Measurements from ENCODE around the gene GTPBP6.
"Not testable (repeated sequence)": the region's sequence is repeated elsewhere in the genome, so short reads cannot be mapped to it uniquely, and the experiment has no call there.

GTPBP6 gene

DNA sequence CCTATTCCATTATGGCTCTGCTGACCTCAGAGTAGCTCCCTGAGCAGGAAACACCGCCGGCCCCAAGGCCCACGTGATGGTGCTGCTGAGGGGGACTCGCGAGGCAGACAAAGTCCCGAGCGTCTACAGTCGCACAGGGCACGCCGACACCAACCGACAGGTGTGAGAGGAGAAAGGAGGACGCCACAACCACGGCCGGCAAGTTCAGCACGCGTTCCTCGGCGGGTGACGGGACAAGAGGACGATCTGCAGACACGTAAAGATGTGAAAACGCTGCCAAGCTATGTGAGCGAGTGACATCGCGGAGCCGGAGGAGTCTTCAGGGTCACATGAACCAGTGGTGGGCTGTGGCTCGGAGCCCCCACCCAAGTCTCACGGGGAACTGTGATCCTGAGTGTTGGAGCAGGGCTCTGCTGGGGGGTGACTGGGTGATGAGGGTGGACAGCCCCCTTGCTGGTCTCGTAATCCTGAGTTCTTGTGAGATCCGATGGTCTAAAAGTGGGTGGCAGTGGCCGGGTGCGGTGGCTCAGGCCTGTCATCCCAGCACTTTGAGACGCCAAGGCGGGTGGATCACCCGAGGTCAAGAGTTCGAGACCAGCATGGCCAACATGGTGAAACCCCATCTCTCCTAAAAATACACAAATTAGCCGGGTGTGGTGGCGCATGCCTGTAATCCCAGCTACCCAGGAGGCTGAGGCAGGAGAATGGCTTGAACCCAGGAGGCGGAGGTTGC lies 34.2 kb upstream of the GTPBP6 start:
- TF ChIP-seq GLIS3 (CRISPR knock-in tag; IDR thresholded peaks at IDR 0.05) (no peak), BACH2 (CRISPR knock-in tag; IDR thresholded peaks at IDR 0.05; ENCODE audit: borderline replicate concordance) (no peak), PPARA (CRISPR knock-in tag; IDR thresholded peaks at IDR 0.05; ENCODE audit: borderline replicate concordance) (no peak), ISL1 (CRISPR knock-in tag; IDR thresholded peaks at IDR 0.05) (no peak), TOX (CRISPR knock-in tag; IDR thresholded peaks at IDR 0.05; ENCODE audit: borderline replicate concordance) (no peak), CSRNP3 (CRISPR knock-in tag; IDR thresholded peaks at IDR 0.05) (no peak), RARB (CRISPR knock-in tag; IDR thresholded peaks at IDR 0.05) (no peak)
- no peak for ATAC-seq

DNA sequence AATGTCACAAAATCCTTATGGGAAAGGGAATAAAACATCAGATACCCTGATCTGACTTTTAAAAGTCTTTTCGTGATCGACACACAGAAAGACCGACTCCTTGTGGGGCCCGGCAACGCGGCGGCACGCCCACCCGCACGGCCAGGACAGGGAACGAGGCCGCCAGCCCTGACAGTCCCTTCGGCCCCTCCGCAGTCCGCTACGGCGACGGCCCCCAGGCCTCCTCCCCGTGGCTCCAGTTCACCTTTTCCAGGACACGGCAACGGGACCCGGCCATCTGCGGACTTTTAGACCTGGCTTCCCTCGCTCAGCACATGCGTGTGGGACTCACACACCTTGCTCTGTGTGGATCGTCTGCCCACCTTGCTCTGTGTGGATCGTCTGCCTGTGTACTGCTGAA lies 33.6 kb upstream of the GTPBP6 start:
- ATAC-seq, result no peak
- no peak for TF ChIP-seq RARB (CRISPR knock-in tag; IDR thresholded peaks at IDR 0.05)
- no peak for TF ChIP-seq CREB5 (CRISPR knock-in tag; IDR thresholded peaks at IDR 0.05; ENCODE audit: low read depth)
- TF ChIP-seq ZNF8 (CRISPR knock-in tag; IDR thresholded peaks at IDR 0.05), result no peak
- TF ChIP-seq SNAI2 (CRISPR knock-in tag; IDR thresholded peaks at IDR 0.05), result no peak
- no peak for TF ChIP-seq ZC3H10 (CRISPR knock-in tag; IDR thresholded peaks at IDR 0.05)
- TF ChIP-seq PPARA (CRISPR knock-in tag; IDR thresholded peaks at IDR 0.05; ENCODE audit: borderline replicate concordance), result no peak
- no peak for TF ChIP-seq CSDC2 (CRISPR knock-in tag; IDR thresholded peaks at IDR 0.05)
- TF ChIP-seq ZNF70 (CRISPR knock-in tag; IDR thresholded peaks at IDR 0.05), result no peak

DNA sequence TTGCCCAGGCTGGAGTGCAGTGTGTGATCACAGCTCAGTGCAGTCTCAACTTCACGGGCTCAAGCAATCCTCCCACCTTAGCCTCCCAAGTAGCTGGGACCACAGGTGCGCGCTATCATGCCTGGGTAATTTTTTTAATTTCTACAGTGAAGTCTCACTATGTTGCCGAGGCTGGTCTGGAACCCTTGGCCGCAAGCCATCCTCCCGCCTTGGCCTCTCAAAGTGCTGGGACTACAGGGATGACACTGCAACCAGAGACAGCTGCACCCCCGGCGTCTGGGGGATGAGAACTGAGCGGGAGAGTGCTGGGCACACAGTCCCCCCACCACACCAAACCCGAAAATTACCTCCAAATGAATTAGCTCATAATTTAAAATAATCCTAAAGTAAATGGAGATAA lies 33.1 kb upstream of the GTPBP6 start:
- ATAC-seq, result no peak
- TF ChIP-seq CSRNP3 (CRISPR knock-in tag; IDR thresholded peaks at IDR 0.05), result no peak
- TF ChIP-seq BACH2 (CRISPR knock-in tag; IDR thresholded peaks at IDR 0.05; ENCODE audit: borderline replicate concordance), result no peak
- TF ChIP-seq ISL1 (CRISPR knock-in tag; IDR thresholded peaks at IDR 0.05), result no peak
- no peak for TF ChIP-seq PPARA (CRISPR knock-in tag; IDR thresholded peaks at IDR 0.05; ENCODE audit: borderline replicate concordance)

DNA sequence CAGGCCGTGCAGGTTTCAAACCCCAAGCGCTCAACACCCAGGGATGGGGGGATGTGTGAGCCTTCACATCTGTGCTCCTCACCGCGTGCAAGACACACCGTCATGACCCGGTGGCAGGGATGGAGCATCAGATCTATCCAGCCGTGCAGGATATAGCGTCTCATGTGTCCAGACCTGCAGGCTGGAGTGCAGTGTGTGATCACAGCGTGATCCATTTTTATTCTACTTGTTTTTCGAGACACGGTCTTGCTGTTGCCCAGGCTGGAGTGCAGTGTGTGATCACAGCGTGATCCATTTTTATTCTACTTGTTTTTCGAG lies 32.7 kb upstream of the GTPBP6 start:
- ATAC-seq, result not testable (repeated sequence)

DNA sequence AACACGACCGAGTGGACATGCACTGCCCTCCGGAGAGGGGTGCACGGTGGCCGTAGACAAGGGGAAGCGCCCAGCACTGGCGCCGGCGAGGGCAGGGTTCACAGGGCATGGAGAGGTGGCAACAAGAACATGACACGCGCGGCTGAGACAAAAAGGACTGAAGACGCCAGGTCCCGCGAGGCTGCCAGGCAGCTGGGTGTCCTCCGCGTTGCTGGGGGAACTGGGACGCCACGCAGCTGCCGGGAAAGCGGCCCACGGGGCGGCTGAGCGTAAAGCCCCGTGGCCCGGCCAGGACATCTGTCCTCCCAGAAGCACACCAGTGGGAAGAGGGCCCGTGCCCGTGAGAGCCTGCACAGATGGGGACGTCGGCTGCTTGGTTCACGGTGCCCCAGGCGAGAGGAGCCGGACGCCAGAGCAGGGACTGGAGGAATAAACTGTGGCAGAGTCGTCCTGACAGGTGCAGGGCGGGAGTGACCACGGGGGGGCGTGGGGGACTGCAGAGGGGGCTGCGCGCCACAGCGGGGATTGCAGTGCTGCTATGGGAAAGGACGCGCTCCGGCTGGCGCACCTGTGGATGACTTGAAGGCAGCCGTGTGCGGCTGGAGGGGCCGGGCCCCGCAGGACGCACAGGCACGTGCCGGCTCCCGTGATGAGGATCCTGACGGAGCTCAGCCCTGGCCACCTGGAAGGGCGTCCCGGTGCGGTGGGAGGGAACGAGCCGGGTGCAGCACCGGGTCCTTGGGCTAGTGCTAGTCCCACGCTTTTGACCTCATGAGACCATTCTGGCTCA lies 32.1 kb upstream of the GTPBP6 start:
- no peak for ATAC-seq
- TF ChIP-seq CSDC2 (CRISPR knock-in tag; IDR thresholded peaks at IDR 0.05), result no peak
- no peak for TF ChIP-seq TCF4 (CRISPR knock-in tag; IDR thresholded peaks at IDR 0.05; ENCODE audit: borderline replicate concordance)
- no peak for TF ChIP-seq CSRNP3 (CRISPR knock-in tag; IDR thresholded peaks at IDR 0.05)
- no peak for TF ChIP-seq ISL1 (CRISPR knock-in tag; IDR thresholded peaks at IDR 0.05)
- no peak for TF ChIP-seq RARB (CRISPR knock-in tag; IDR thresholded peaks at IDR 0.05)
- TF ChIP-seq ZNF70 (CRISPR knock-in tag; IDR thresholded peaks at IDR 0.05), result no peak
- no peak for TF ChIP-seq OSR1 (CRISPR knock-in tag; IDR thresholded peaks at IDR 0.05)
- TF ChIP-seq, protein P1, sequence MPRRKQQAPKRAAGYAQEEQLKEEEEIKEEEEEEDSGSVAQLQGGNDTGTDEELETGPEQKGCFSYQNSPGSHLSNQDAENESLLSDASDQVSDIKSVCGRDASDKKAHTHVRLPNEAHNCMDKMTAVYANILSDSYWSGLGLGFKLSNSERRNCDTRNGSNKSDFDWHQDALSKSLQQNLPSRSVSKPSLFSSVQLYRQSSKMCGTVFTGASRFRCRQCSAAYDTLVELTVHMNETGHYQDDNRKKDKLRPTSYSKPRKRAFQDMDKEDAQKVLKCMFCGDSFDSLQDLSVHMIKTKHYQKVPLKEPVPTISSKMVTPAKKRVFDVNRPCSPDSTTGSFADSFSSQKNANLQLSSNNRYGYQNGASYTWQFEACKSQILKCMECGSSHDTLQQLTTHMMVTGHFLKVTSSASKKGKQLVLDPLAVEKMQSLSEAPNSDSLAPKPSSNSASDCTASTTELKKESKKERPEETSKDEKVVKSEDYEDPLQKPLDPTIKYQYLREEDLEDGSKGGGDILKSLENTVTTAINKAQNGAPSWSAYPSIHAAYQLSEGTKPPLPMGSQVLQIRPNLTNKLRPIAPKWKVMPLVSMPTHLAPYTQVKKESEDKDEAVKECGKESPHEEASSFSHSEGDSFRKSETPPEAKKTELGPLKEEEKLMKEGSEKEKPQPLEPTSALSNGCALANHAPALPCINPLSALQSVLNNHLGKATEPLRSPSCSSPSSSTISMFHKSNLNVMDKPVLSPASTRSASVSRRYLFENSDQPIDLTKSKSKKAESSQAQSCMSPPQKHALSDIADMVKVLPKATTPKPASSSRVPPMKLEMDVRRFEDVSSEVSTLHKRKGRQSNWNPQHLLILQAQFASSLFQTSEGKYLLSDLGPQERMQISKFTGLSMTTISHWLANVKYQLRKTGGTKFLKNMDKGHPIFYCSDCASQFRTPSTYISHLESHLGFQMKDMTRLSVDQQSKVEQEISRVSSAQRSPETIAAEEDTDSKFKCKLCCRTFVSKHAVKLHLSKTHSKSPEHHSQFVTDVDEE (CRISPR knock-in tag; IDR thresholded peaks at IDR 0.05), result no peak
- no peak for TF ChIP-seq ZNF565 (CRISPR knock-in tag; conservative IDR thresholded peaks at IDR 0.05; ENCODE audit: low read depth)
- TF ChIP-seq, protein P2, sequence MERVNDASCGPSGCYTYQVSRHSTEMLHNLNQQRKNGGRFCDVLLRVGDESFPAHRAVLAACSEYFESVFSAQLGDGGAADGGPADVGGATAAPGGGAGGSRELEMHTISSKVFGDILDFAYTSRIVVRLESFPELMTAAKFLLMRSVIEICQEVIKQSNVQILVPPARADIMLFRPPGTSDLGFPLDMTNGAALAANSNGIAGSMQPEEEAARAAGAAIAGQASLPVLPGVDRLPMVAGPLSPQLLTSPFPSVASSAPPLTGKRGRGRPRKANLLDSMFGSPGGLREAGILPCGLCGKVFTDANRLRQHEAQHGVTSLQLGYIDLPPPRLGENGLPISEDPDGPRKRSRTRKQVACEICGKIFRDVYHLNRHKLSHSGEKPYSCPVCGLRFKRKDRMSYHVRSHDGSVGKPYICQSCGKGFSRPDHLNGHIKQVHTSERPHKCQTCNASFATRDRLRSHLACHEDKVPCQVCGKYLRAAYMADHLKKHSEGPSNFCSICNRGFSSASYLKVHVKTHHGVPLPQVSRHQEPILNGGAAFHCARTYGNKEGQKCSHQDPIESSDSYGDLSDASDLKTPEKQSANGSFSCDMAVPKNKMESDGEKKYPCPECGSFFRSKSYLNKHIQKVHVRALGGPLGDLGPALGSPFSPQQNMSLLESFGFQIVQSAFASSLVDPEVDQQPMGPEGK (CRISPR knock-in tag; IDR thresholded peaks at IDR 0.05; ENCODE audit: borderline replicate concordance), result no peak
- TF ChIP-seq ZNF8 (CRISPR knock-in tag; IDR thresholded peaks at IDR 0.05), result no peak
- no peak for TF ChIP-seq ARNTL (CRISPR knock-in tag; IDR thresholded peaks at IDR 0.05; ENCODE audit: borderline replicate concordance, low read depth)
- TF ChIP-seq PPARA (CRISPR knock-in tag; IDR thresholded peaks at IDR 0.05; ENCODE audit: borderline replicate concordance), result no peak

All from SK-N-SH treated with all-trans-retinoic acid at 6 μM for 48 hours (cell line).